Iris pigment epithelial cell (primary cell): ENCODE measurements around the gene CDH6.

Experiments
- DNase-seq: peaks from one replicate; pipeline ENCODE4 v3.0.0-alpha.2; 2011; ENCODE audit warnings: low read depth

CDH6 gene

GRCh38 chr5:31197183-31197582, 3.7 kb downstream of the CDH6 start:
- peak; percentile 84 for DNase-seq

DNA sequence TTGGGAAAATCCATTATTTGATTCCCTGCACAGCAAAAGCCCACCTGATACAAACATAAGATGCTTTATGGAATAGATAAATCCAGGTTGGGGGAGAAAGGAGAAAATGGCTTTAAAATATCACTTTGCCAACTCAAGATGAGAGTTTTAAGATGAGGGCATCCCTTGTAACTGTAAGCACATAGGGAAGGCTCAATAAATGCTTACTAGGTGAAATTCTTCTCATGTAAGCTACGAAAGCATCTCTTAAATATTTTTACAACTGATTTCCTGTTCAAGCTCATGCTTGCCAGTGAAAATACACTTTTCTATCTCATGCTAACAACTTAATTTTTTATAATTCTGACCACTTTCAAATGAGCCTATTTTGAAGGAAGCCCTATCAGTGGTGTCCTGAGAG, 11.5 kb downstream of the CDH6 start:
- DNase-seq: no peak

- DNase-seq: no peak
Measured at GRCh38 chr5:31208043-31208442, 14.6 kb downstream of the CDH6 start.

- DNase-seq: no peak
Measured at GRCh38 chr5:31209334-31209733, 15.8 kb downstream of the CDH6 start.

GRCh38 chr5:31211098-31211497, 17.6 kb downstream of the CDH6 start:
- no peak for DNase-seq

- DNase-seq: no peak
Measured at GRCh38 chr5:31213257-31213656, 19.8 kb downstream of the CDH6 start.

DNA sequence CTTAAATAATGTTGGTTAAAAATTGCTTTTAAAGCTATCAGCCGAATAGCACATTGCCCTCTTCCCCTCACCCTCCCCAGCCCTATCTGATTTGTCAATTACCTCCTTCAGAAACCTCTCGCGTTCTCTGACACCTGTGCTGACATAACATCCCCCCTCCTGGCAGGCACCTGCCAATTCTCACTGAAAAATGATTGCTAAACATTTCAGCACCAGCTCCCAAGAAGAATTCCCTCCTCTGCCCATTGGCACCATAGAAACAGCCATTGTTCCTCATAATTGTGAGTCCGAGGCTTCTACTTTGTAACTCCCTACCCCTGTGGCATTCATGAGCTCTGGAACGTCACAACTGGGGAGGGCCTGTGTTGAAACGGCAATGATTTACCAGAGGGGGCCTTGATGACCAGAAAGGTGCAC, 20.2 kb downstream of the CDH6 start:
- DNase-seq: no peak

DNA sequence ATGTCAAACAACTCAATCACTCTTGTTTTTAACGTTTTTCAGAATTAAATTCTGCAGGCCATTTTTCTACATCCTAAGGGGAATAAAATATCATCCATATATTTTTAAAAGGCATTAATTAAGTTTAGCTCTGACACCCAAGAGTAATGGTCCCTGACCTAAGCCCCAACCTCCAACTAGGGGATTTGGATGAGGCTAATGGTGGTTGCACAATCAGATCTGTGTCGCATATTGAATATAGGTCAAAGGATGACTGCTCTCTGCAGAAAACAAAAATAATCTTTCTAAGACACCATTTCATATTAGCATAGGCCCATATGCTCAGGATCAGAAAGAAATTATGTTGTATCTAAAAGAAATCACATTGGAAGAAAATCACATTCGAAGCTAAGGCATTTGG, 20.7 kb downstream of the CDH6 start:
- no peak for DNase-seq

- no peak for DNase-seq
Measured at GRCh38 chr5:31215236-31215635, 21.8 kb downstream of the CDH6 start.

- no peak for DNase-seq
Measured at GRCh38 chr5:31217446-31217845, 24.0 kb downstream of the CDH6 start.

DNA sequence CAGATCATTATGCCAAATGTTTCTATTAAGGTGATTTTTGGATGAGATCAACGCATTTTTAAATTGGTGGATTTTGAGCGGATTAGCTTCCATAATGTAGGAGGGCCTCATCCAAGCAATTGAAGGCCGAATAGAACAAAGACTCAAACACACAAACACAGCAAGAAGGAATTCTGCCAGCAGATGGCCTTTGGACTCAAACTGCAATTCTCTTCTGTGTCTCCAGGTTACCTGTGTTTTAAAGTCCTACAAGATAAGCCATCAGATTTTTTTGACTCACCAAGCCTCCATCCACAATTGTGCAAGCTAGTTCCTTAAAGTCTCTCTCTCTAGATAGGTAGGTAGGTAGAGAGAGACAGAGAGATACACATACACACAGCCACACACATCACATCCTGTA, 25.5 kb downstream of the CDH6 start:
- no peak for DNase-seq

GRCh38 chr5:31221001-31221400, 27.5 kb downstream of the CDH6 start:
- no peak for DNase-seq

DNA sequence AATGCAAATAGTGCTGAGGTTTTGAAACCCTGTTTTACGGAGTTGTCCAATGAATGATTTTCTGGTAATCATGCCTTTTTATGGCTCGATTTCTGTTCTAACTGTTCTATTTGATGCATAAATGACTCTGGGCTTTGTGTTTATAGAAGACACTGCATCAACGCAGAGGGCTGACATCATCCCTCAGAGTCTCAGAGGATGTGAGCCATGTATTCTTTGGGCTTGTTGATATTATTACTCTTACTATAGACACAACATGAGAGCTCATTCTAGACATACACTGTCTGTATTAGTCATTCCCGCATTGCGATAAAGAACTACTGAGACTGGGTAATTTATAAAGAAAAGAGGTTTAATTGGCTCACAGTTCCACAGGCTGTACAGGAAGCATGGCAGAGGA, 31.6 kb downstream of the CDH6 start:
- peak; percentile 93 for DNase-seq

- no peak for DNase-seq
Measured at GRCh38 chr5:31225613-31226012, 32.1 kb downstream of the CDH6 start.

DNA sequence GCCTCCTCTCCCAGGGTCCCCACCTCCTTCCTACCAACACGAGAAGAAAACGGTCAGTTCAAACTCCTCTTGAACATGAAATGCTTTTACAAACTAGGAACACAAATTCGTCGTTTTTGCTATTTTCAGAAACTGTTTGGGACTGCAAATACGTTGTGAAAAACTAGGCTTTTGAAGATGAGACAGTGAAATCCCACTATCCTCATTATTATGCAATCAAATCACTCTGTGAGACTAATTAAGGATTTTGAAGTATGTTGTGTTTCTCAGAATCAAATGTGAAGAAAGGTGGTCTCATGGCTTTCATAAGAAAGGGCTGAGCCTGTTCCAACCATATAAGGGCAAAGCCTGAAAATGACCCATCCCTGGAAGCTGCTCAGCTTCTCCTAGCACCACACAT, 33.2 kb downstream of the CDH6 start:
- DNase-seq: no peak

DNA sequence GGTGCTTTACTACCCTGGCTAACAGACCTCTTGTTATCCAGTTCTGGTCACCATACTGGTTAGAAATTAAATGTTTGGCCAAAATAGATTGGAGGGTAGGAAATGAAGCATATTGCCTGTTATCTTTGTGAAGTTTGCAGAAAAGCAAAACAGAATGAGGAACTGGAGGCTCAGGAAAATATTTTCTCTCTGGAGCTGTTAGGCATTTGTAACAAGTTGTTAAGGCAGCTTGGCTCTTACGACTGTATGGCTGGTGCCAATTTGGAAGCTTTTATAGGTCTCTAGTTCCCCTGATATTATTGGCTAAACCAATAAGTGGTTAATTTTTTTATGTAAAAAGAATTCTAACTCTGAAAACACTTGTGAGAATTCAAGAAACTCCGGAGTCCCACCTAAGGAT, 35.8 kb downstream of the CDH6 start:
- DNase-seq: no peak

- DNase-seq: no peak
Measured at GRCh38 chr5:31231177-31231838, 37.8 kb downstream of the CDH6 start.

DNA sequence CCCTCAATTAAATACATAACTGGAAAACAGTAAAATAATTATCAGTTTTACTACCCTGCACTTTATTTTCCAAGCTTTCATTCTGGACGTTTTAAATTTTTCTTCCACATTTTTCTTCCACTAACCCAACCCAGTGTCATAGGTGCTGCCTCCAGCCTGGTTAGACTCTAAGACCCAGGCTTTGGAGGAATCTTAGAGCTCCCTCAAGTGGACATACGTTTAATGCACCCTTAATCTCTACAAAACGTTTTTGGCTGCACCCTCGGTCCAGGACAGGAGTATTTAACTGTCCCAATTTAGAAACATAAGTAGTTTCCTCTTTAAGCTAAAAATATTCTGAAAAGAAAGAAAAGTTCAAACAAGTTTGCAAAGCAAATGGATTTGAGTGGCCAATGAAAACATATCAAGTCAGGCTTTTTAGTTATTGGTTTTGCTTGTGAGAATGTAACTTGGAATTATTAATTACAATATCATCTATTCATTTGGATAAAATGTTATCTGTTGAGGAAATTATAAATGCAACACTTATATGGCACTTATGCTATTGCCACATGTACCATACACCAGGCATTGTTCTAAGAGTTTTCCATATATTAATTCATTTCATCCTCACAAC, 38.9 kb downstream of the CDH6 start:
- DNase-seq: peak; percentile 71

DNA sequence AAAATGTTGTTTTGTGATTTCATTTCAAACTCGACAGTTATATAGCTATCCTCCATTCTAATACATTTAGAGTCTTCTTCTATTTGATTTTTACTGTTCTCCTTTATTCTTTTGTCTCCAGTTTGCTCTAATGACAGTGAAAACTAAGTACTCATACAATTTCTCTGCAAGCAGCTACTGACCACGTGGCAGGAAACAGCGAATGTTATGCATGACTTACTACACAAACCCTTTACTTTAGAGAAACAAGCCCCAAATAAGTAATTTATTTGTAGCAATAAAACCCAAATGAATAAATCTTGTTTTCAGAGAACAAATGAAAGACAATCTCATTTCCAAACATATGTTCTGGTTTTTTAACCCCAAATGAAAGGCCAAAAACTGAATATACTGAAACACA, 41.9 kb downstream of the CDH6 start:
- peak; percentile 30 for DNase-seq

DNA sequence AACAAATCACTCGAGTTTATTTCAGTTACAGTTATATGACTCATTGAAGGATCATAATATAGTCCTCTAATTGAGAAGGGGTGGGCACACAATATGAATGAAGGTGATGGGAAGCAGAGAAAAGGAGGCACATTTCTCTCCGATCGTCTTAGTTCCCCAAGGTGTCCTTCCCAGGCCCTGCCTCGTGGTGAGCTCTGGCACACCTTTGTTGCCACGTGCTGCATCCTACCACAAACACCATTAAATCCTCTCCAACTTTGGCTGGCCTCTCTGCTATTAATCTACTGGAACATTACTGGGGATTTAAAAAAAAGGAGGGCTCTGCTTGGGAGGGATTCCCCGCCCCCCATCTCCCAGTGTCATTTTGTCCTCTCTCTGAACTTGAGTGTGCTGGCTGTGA, 42.9 kb downstream of the CDH6 start:
- no peak for DNase-seq

DNA sequence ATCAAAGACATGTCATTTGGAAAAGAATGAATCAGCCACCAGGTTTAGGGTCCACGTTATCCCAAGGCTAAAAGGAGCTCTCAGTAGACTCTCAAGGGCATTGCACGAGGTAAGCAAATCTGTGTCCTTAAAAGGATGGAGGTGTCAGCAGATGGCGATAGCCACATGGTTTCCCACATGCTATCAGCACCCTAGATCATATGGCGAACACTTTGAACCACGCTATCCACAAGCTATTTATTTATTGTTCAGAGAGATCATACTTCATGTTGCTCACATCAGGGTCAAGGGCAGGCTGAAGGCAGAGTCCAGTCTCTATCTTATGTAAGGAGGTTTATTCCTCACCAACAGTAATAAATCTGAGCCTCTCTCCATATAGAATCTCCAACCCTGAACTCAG, 43.7 kb downstream of the CDH6 start:
- DNase-seq: peak; percentile 51

GRCh38 chr5:31238497-31238896, 45.0 kb downstream of the CDH6 start:
- DNase-seq: no peak

GRCh38 chr5:31244921-31245320, 51.4 kb downstream of the CDH6 start:
- DNase-seq: no peak

GRCh38 chr5:31247381-31247780, 53.9 kb downstream of the CDH6 start:
- DNase-seq: peak; percentile 11
